Activated naive CD4-positive, alpha-beta T cell treated with anti-CD3 and anti-CD28 coated beads, Interleukin-2, amount 50 U/mL, for 72 hours (primary cell): ENCODE results near the gene SFTA2. TPM values are rescaled to one million over a fixed set of nuclear protein-coding genes. Genes with fewer than 3 reads are reported as not detected.

ENCODE experiments used
- total RNA-seq, 2 donors: library from RNA; stranded (reverse); gene quantifications; one replicate each; pipeline ENCODE4 v1.2.3, GENCODE V29; 2022

The SFTA2 gene
- total RNA-seq, 2 donors from 2014 or later: not detected

Other genes starting within 250 kb of the SFTA2 start
- gene PPP1R18, start 245.5 kb downstream of the SFTA2 start, total RNA-seq: 100 to 1,000 TPM; 184 to 274 TPM
- 10 to 100 TPM; 35.7 to 53.5 TPM for gene NRM, start 241.2 kb downstream of the SFTA2 start, total RNA-seq
- gene MDC1, start 214.9 kb downstream of the SFTA2 start, total RNA-seq: 100 to 1,000 TPM in 1 of 2 donors, 10 to 100 TPM in 1; 84.2 to 127 TPM
- gene TUBB, start 211.8 kb downstream of the SFTA2 start, total RNA-seq: 1,000 to 10,000 TPM; 1,507 to 1,783 TPM
- gene FLOT1, start 189.5 kb downstream of the SFTA2 start, total RNA-seq: 100 to 1,000 TPM; 194 to 219 TPM
- 100 to 1,000 TPM in 1 of 2 donors, 10 to 100 TPM in 1; 70.0 to 279 TPM for gene IER3, start 187.6 kb downstream of the SFTA2 start, total RNA-seq
- 10 to 100 TPM; 15.2 to 20.7 TPM for gene DDR1, start 47.7 kb downstream of the SFTA2 start, total RNA-seq
- gene GTF2H4, start 24.0 kb downstream of the SFTA2 start, total RNA-seq: 10 to 100 TPM; 27.6 to 44.9 TPM
- gene VARS2, start 17.9 kb downstream of the SFTA2 start, total RNA-seq: 10 to 100 TPM; 55.1 to 55.7 TPM
- not detected for gene MUCL3, start 8.8 kb upstream of the SFTA2 start, total RNA-seq
- gene MUC21, start 51.5 kb upstream of the SFTA2 start, total RNA-seq: not detected
- not detected for gene MUC22, start 78.3 kb upstream of the SFTA2 start, total RNA-seq
- gene C6orf15, start 180.4 kb upstream of the SFTA2 start, total RNA-seq: not detected
- 1 to 10 TPM in 1 of 2 donors, under 1 TPM in 1; 0.41 to 3.2 TPM for gene PSORS1C1, start 182.6 kb upstream of the SFTA2 start, total RNA-seq
- gene CDSN, start 188.3 kb upstream of the SFTA2 start, total RNA-seq: not detected
- gene PSORS1C2, start 206.9 kb upstream of the SFTA2 start, total RNA-seq: not detected
- 10 to 100 TPM; 73.5 to 86.2 TPM for gene CCHCR1, start 225.6 kb upstream of the SFTA2 start, total RNA-seq
- gene TCF19, start 226.4 kb upstream of the SFTA2 start, total RNA-seq: 100 to 1,000 TPM in 1 of 2 donors, 10 to 100 TPM in 1; 93.3 to 100 TPM
- under 1 TPM in 1 of 2 donors, not detected in 1; 0.59 TPM for gene POU5F1, start 238.5 kb upstream of the SFTA2 start, total RNA-seq